WTC11 (cell line): ENCODE results near the gene ARSA. TPM values are rescaled to one million over a fixed set of nuclear protein-coding genes. Genes with fewer than 3 reads are reported as not detected.

Experiments
- ATAC-seq: fragments of 200-7000 bp; cut with Tn5 transposase; 2 replicates; pipeline ENCODE4 v1.10.0; 2021; ENCODE audit warnings: mild to moderate bottlenecking, moderate library complexity
- CTCF ChIA-PET: fragments of 300-600 bp; sonication (Branson Sonifier 250); formaldehyde crosslinking; loops from one replicate; lab custom pipeline; 2021; ENCODE audit warnings: antibody characterized with exemption; lab: Charles Lee
- POLR2A ChIA-PET: fragments of 350-600 bp; sonication (Branson Sonifier 250); formaldehyde crosslinking; loops from one replicate; lab custom pipeline; 2021; ENCODE audit warnings: antibody characterized with exemption; lab: Charles Lee
- DNase-seq: peaks from one replicate; pipeline ENCODE4 v3.0.0; 2021; ENCODE audit warnings: low spot score
- H3K27ac Mint-ChIP-seq: 2 replicates; pipeline ENCODE4 v1.8.0; 2021; ENCODE audit warnings: mixed read lengths
- H3K27me3 Mint-ChIP-seq: 2 replicates; pipeline ENCODE4 v1.8.0; 2021; ENCODE audit warnings: low read depth, mild to moderate bottlenecking, moderate library complexity, mixed read lengths
- H3K36me3 Mint-ChIP-seq: 2 replicates; pipeline ENCODE4 v1.8.0; 2021; ENCODE audit warnings: mixed read lengths
- H3K4me1 Mint-ChIP-seq: 2 replicates; pipeline ENCODE4 v1.8.0; 2022; ENCODE audit warnings: mixed read lengths
- H3K4me3 Mint-ChIP-seq: 2 replicates; pipeline ENCODE4 v1.8.0; 2021; ENCODE audit warnings: mild to moderate bottlenecking, moderate library complexity, mixed read lengths
- H3K9me3 Mint-ChIP-seq: 2 replicates; pipeline ENCODE4 v1.8.0; 2021; ENCODE audit warnings: mixed read lengths
- CDX4 ChIP-seq: fragments of 250-450 bp; sonication (Bioruptor Pico); IDR thresholded peaks from 2 replicates; pipeline ENCODE4 v1.9.0; 2021; ENCODE audit warnings: moderate library complexity, mild to moderate bottlenecking, inconsistent platforms, borderline replicate concordance
- CREB1 ChIP-seq: sonication (generic); formaldehyde crosslinking; IDR thresholded peaks from 2 replicates; pipeline ENCODE4 v1.8.0; 2023; ENCODE audit warnings: mild to moderate bottlenecking, missing genetic modification reagents
- CTCF ChIP-seq: fragments of 200-600 bp; IDR thresholded peaks from 2 replicates; pipeline ENCODE4 v1.8.0; 2022; ENCODE audit warnings: antibody characterized with exemption
- E2F5 ChIP-seq: sonication (generic); formaldehyde crosslinking; IDR thresholded peaks from 2 replicates; pipeline ENCODE4 v1.8.1; 2022; ENCODE audit warnings: mild to moderate bottlenecking, moderate library complexity, missing genetic modification reagents
- ERG ChIP-seq: fragments of 250-450 bp; sonication (Bioruptor Pico); IDR thresholded peaks from 2 replicates; pipeline ENCODE4 v1.8.0; 2021; ENCODE audit warnings: mild to moderate bottlenecking
- FOXK1 ChIP-seq: sonication (generic); formaldehyde crosslinking; IDR thresholded peaks from 2 replicates; pipeline ENCODE4 v1.8.0; 2022; ENCODE audit warnings: mild to moderate bottlenecking, moderate library complexity, missing genetic modification reagents
- FOXP1 ChIP-seq: sonication (generic); formaldehyde crosslinking; IDR thresholded peaks from 2 replicates; pipeline ENCODE4 v1.8.0; 2022; ENCODE audit warnings: missing genetic modification reagents, mild to moderate bottlenecking, moderate library complexity, borderline replicate concordance
- MXD4 ChIP-seq: fragments of 250-450 bp; sonication (Bioruptor Pico); IDR thresholded peaks from 2 replicates; pipeline ENCODE4 v1.8.0; 2021; ENCODE audit warnings: mild to moderate bottlenecking, moderate library complexity, borderline replicate concordance
- NFATC4 ChIP-seq: fragments of 250-450 bp; sonication (Bioruptor Pico); IDR thresholded peaks from 2 replicates; pipeline ENCODE4 v1.9.0; 2021; ENCODE audit warnings: mild to moderate bottlenecking
- NFE2L1 ChIP-seq: sonication (generic); formaldehyde crosslinking; IDR thresholded peaks from 2 replicates; pipeline ENCODE4 v1.8.1; 2023; ENCODE audit warnings: missing genetic modification reagents
- RORB ChIP-seq: fragments of 250-450 bp; sonication (Bioruptor Pico); IDR thresholded peaks from 2 replicates; pipeline ENCODE4 v1.9.0; 2021; ENCODE audit warnings: mild to moderate bottlenecking
- SP1 ChIP-seq: sonication (generic); formaldehyde crosslinking; conservative IDR thresholded peaks from 2 replicates; pipeline ENCODE4 v1.8.1; 2022; ENCODE audit warnings: missing genetic modification reagents
- ZNF121 ChIP-seq: sonication (generic); formaldehyde crosslinking; IDR thresholded peaks from 2 replicates; pipeline ENCODE4 v1.8.0; 2023; ENCODE audit warnings: missing genetic modification reagents
- ZNF317 ChIP-seq: sonication (generic); formaldehyde crosslinking; IDR thresholded peaks from 2 replicates; pipeline ENCODE4 v1.8.1; 2023; ENCODE audit warnings: low read depth, mild to moderate bottlenecking, moderate library complexity, missing genetic modification reagents, borderline replicate concordance
- ZNF423 ChIP-seq: fragments of 250-450 bp; sonication (Bioruptor Pico); IDR thresholded peaks from 2 replicates; pipeline ENCODE4 v2.1.2; 2022; ENCODE audit warnings: mild to moderate bottlenecking, moderate library complexity
- total RNA-seq: library from RNA; stranded (reverse); gene quantifications from 3 replicates; pipeline ENCODE4 v1.2.3, GENCODE V29; 2021
- TF ChIP-seq, protein P1 (sequence below): sonication (generic); formaldehyde crosslinking; IDR thresholded peaks from 2 replicates; pipeline ENCODE4 v1.8.0; 2023; ENCODE audit warnings: missing genetic modification reagents, mild to moderate bottlenecking, borderline replicate concordance
- TF ChIP-seq, protein P2 (sequence below): fragments of 250-450 bp; sonication (Bioruptor Pico); conservative IDR thresholded peaks from 2 replicates; pipeline ENCODE4 v1.9.0; 2021; ENCODE audit warnings: mild to moderate bottlenecking

ARSA gene
- total RNA-seq, 1 experiment from 2014 or later: 18.8 TPM

GRCh38 chr22:50586416-50586815, 41.5 kb downstream of the ARSA start (continued):
- TF ChIP-seq FOXK1: no peak
- no peak for TF ChIP-seq ZNF423 (CRISPR knock-in tag)
- TF ChIP-seq CREB1 (CRISPR knock-in tag): no peak
- TF ChIP-seq, protein P1, sequence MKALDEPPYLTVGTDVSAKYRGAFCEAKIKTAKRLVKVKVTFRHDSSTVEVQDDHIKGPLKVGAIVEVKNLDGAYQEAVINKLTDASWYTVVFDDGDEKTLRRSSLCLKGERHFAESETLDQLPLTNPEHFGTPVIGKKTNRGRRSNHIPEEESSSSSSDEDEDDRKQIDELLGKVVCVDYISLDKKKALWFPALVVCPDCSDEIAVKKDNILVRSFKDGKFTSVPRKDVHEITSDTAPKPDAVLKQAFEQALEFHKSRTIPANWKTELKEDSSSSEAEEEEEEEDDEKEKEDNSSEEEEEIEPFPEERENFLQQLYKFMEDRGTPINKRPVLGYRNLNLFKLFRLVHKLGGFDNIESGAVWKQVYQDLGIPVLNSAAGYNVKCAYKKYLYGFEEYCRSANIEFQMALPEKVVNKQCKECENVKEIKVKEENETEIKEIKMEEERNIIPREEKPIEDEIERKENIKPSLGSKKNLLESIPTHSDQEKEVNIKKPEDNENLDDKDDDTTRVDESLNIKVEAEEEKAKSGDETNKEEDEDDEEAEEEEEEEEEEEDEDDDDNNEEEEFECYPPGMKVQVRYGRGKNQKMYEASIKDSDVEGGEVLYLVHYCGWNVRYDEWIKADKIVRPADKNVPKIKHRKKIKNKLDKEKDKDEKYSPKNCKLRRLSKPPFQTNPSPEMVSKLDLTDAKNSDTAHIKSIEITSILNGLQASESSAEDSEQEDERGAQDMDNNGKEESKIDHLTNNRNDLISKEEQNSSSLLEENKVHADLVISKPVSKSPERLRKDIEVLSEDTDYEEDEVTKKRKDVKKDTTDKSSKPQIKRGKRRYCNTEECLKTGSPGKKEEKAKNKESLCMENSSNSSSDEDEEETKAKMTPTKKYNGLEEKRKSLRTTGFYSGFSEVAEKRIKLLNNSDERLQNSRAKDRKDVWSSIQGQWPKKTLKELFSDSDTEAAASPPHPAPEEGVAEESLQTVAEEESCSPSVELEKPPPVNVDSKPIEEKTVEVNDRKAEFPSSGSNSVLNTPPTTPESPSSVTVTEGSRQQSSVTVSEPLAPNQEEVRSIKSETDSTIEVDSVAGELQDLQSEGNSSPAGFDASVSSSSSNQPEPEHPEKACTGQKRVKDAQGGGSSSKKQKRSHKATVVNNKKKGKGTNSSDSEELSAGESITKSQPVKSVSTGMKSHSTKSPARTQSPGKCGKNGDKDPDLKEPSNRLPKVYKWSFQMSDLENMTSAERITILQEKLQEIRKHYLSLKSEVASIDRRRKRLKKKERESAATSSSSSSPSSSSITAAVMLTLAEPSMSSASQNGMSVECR (CRISPR knock-in tag): no peak
- no peak for TF ChIP-seq CTCF
- no peak for TF ChIP-seq CDX4
- no peak for TF ChIP-seq ZNF121
- TF ChIP-seq MXD4 (CRISPR knock-in tag): no peak
- TF ChIP-seq, all 79 proteins: peak for 0

GRCh38 chr22:50585781-50586180, 42.2 kb downstream of the ARSA start:
- no peak for TF ChIP-seq NFE2L1 (CRISPR knock-in tag)
- TF ChIP-seq ZNF317 (CRISPR knock-in tag): no peak
- no peak for TF ChIP-seq RORB (CRISPR knock-in tag)
- no peak for TF ChIP-seq NFATC4 (CRISPR knock-in tag)
- TF ChIP-seq, protein P2, sequence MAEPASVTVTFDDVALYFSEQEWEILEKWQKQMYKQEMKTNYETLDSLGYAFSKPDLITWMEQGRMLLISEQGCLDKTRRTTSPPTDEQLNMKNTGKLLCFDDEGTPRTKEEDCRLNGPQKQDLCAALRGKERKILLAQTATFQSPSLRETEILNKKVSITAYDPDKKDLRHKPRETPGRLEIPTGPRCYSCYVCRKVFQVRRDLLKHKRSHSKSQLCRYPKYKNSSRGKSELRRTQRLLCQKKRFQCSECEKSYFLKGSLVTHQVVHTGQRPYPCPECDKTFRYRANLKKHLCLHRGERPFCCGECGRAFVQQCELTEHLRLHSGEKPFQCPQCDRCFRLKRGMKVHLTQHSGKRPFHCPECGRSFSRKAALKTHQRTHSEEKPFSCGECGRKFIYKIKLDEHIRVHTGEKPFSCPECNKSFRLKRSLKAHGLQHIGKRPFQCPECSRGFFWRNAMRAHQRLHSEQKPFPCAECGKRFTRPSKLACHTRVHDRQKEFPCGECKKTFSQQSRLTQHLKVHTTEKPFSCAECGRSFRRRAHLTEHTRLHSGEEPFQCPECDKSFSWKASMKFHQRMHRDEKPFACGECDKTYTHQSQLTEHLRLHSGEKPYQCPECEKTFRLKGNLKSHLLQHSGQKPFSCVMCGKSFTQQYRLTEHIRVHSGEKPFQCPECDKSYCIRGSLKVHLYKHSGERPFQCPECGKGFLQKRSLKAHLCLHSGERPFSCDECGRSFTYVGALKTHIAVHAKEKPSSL (CRISPR knock-in tag): no peak
- no peak for TF ChIP-seq SP1 (CRISPR knock-in tag)
- no peak for TF ChIP-seq FOXP1
- no peak for TF ChIP-seq ERG
- no peak for TF ChIP-seq E2F5 (CRISPR knock-in tag)
- no peaks in the 10 kb centered on the region for H3K36me3 Mint-ChIP-seq
- ATAC-seq: no peak
- H3K4me1 Mint-ChIP-seq: peaks cover 9% of the 10 kb centered on the region
- no peaks in the 10 kb centered on the region for H3K9me3 Mint-ChIP-seq
- CTCF ChIA-PET: no interaction called here
- no peak overlapping the region for H3K4me3 Mint-ChIP-seq
- H3K27ac Mint-ChIP-seq: no peak overlapping the region
- no peak for DNase-seq
- POLR2A ChIA-PET: no interaction called here
- H3K27me3 Mint-ChIP-seq: peaks cover 28% of the 10 kb centered on the region
